Thyroid gland (tissue), 4 donors: ENCODE results near the gene ASPHD1. TPM values are rescaled to one million over a fixed set of nuclear protein-coding genes. Genes with fewer than 3 reads are reported as not detected.
"Not testable (repeated sequence)": the region's sequence is repeated elsewhere in the genome, so short reads cannot be mapped to it uniquely, and the experiment has no call there.

Experiments
- DNase-seq, 2 donors: peaks; one replicate each; pipeline ENCODE4 v3.0.0-alpha.2; 2019
- H3K27ac ChIP-seq, 3 donors: fragments of 200-600 bp; sonication (generic); 1 replicate in 2 of 3; 2 replicates in 1 of 3; pipeline ENCODE4 v1.5.1; 2016 to 2019; ENCODE audit warnings: mild to moderate bottlenecking in 1 of 3, moderate library complexity in 1 of 3
- H3K27me3 ChIP-seq: fragments of 200-600 bp; sonication (generic); one replicate; pipeline ENCODE4 v1.5.1; 2019
- H3K36me3 ChIP-seq, 2 donors: fragments of 200-600 bp; sonication (generic); one replicate each; pipeline ENCODE4 v1.5.1; 2016 to 2019
- H3K4me1 ChIP-seq, 2 donors: fragments of 200-600 bp; sonication (generic); one replicate each; pipeline ENCODE4 v1.5.1; 2017 to 2019
- H3K4me3 ChIP-seq, 3 donors: fragments of 200-600 bp; sonication (generic); replicated peaks in 1 of 3; 1 replicate in 2 of 3; 2 replicates in 1 of 3; pipeline ENCODE4 v1.5.1; 2016; ENCODE audit warnings: mild to moderate bottlenecking in 1 of 3
- H3K9me3 ChIP-seq: fragments of 200-600 bp; sonication (generic); one replicate; pipeline ENCODE4 v1.5.1; 2017
- POLR2A ChIP-seq, 2 donors: fragments of 450-650 bp; IDR thresholded peaks; one replicate each; pipeline ENCODE4 v1.6.1; 2017; ENCODE audit warnings: antibody characterized with exemption in 2 of 2, mild to moderate bottlenecking in 2 of 2, moderate library complexity in 1 of 2
- WGBS, 2 donors: methylation state at CpG; one replicate each; pipeline ENCODE4 v1.1.5; 2017; 5-methylcytosine and 5-hydroxymethylcytosine counted together
- intact Hi-C: fragments of 100-400 bp; cut with DNase I; formaldehyde crosslinking; loops from one replicate; pipeline ENCODE4 v1.15.1; 2023
- total RNA-seq, 4 donors: library from RNA; depleted of rRNA; stranded (reverse); fragments of >200 nt; gene quantifications; one replicate each; pipeline ENCODE4 v1.2.3, GENCODE V29; 2016
- TF ChIP-seq, protein P1 (sequence below), 6 experiments: fragments of 200-600 bp in 3 of 6; fragments of 450-650 bp in 3 of 6; sonication (generic) in 3 of 6; IDR thresholded peaks; one replicate each; pipeline ENCODE4 v1.5.1; 2016 to 2019; ENCODE audit warnings: antibody characterized with exemption in 6 of 6, mild to moderate bottlenecking in 2 of 6, inconsistent platforms in 1 of 6, moderate library complexity in 1 of 6

Gene ASPHD1
- total RNA-seq, 4 donors from 2014 or later, result not detected

DNA sequence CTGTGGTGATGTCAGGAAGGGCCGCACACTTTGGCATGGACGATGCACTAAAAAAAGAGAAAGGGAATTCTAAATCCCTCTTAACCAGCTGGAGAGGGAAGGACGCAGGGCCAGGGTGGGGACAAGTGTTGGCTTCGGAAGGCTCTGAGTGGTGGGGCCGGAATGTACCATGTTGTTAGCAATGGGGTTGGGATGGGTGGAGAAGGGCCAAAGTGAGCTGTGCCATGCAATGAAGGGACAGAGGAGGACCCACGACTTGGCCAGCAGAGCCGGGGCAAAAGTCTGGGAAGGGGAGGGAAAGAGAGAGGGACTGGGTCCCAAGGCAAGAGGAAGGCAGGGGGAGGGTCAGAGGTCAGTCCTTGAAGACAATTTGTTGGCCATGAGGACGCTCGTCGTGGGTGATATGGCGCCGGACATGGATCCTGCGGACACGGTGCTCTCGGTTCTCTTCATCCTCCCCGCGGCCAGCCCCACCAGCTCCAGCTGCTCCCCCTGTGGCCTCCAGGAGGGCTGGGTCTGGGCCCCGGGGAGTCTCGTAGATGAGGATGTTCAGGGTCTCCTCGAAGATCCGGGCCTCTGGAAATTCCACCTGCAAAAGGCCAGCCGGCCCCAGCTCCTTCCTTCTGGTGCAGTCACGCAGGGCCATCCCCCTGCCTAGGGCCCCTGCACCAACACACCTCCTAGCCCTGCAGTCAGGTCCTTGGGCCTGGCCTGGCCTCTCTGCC lies 6.4 kb downstream of the ASPHD1 start:
- Histone ChIP-seq H3K4me3 (no peak overlapping the region), H3K9me3 (no peaks in the 10 kb centered on the region), H3K27me3 (no peaks in the 10 kb centered on the region), H3K27ac (no peak overlapping the region), H3K4me1 (no peaks in the 10 kb centered on the region), H3K36me3 (no peaks in the 10 kb centered on the region)
- no peak for TF ChIP-seq POLR2A (IDR thresholded peaks at IDR 0.05)
- intact Hi-C loops, result no loop called here
- no peak for DNase-seq
- 76 to 77% methylated on average over 21 to 23 of the region's 23 CpGs for WGBS, 2 donors

DNA sequence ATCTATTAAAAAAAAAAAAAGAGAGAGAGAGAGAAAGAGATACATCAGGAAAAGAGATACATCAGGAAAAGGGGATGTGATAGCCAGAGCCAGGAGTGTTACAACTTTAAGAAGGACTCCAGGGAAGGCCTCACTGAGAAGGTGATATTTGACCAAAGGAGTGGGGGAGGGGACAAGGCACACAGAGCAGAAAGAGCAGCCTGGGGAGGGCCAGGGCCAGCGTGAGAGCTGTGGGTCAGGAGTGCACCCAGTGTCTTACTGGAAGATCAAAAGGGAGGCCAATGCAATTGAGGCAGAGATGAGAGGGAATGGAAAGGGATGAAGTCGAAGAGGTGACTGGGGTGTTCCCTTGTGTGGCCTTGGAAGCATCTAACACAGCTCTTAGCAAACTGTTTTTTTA lies 7.7 kb downstream of the ASPHD1 start:
- intact Hi-C loops, result no loop called here

DNA sequence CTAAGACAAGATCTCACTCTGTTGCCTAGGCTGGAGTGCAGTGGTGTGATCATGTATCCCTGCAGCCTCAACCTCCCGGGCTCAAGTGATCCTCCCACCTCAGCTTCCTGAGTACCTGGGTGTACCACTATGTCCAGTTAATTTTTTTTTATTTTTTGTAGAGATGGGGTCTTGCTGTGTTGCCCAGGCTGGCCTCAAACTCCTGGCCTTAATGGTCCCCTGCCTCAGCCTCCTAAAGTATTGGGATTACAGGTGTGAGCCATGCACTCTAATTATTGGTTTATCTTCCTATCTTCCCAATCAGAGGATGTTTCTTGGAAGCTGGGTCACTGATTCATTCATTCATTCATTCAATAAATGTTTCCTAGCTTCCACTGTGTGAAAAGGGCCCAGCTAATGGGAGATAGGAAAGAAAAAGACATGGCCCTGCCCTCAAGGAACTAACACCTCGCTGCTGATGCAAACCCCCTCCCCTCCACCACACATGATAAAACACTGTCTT lies 8.5 kb downstream of the ASPHD1 start:
- no peaks in the 10 kb centered on the region for H3K36me3 ChIP-seq
- 81 to 89% methylated on average over 2 of the region's 2 CpGs for WGBS, 2 donors
- H3K4me3 ChIP-seq, result no peak overlapping the region
- H3K9me3 ChIP-seq, result no peaks in the 10 kb centered on the region
- no peak for DNase-seq
- no peaks in the 10 kb centered on the region for H3K27me3 ChIP-seq
- no peak for TF ChIP-seq POLR2A (IDR thresholded peaks at IDR 0.05)
- TF ChIP-seq, protein P1, sequence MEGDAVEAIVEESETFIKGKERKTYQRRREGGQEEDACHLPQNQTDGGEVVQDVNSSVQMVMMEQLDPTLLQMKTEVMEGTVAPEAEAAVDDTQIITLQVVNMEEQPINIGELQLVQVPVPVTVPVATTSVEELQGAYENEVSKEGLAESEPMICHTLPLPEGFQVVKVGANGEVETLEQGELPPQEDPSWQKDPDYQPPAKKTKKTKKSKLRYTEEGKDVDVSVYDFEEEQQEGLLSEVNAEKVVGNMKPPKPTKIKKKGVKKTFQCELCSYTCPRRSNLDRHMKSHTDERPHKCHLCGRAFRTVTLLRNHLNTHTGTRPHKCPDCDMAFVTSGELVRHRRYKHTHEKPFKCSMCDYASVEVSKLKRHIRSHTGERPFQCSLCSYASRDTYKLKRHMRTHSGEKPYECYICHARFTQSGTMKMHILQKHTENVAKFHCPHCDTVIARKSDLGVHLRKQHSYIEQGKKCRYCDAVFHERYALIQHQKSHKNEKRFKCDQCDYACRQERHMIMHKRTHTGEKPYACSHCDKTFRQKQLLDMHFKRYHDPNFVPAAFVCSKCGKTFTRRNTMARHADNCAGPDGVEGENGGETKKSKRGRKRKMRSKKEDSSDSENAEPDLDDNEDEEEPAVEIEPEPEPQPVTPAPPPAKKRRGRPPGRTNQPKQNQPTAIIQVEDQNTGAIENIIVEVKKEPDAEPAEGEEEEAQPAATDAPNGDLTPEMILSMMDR (IDR thresholded peaks at IDR 0.05), result no peak
- no peak overlapping the region for H3K27ac ChIP-seq
- no peaks in the 10 kb centered on the region for H3K4me1 ChIP-seq
- intact Hi-C loops, result no loop called here

More for the DNA sequence above, 7.7 kb downstream of the ASPHD1 start:
- no peak overlapping the region for H3K27ac ChIP-seq
- 72 to 80% methylated on average over 2 of the region's 2 CpGs for WGBS, 2 donors
- H3K4me3 ChIP-seq, result no peak overlapping the region
- H3K9me3 ChIP-seq, result no peaks in the 10 kb centered on the region
- no peak for DNase-seq
- TF ChIP-seq, protein P1 (IDR thresholded peaks at IDR 0.05), result no peak
- H3K4me1 ChIP-seq, result no peaks in the 10 kb centered on the region
- H3K36me3 ChIP-seq, result no peaks in the 10 kb centered on the region
- H3K27me3 ChIP-seq, result no peaks in the 10 kb centered on the region

DNA sequence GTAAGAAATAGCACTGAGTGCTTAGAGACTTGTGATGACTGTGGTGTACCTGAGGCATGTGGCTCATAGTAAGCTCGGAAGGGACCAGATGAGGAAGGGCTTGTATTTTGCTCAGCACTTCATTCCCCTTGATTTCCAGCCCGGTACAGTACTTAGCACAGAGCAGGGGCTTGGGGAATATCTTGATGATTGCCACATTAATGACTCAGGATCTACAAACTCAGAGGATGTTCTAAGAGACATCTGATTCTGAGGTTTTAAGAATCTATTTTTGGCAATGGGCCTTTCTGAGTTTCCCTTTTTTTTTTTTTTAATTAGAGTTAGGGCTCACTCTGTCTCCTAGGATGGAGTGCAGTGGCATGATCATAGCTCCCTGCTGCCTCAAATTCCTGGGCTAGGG lies 9.1 kb downstream of the ASPHD1 start:
- no peaks in the 10 kb centered on the region for H3K36me3 ChIP-seq
- no peak overlapping the region for H3K27ac ChIP-seq

DNA sequence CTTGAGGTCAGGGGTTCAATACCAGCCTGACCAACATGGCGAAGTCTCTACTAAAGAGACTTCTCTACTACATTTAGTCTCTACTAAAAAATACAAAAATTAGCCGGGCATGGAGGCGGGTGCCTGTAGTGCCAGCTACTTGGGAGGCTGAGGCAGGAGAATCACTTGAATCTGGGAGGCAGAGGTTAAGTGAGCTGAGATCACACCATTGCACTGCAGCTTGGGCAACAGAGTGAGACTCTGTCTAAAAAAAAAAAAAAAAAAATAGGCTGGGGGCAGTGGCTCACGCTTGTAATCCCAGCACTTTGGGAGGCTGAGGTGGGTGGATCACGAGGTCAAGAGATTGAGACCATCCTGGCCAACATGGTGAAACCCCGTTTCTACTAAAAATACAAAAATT lies 9.6 kb downstream of the ASPHD1 start:
- not testable (repeated sequence) for H3K27ac ChIP-seq

More for the DNA sequence above, 9.1 kb downstream of the ASPHD1 start:
- no peak for TF ChIP-seq POLR2A (IDR thresholded peaks at IDR 0.05)
- TF ChIP-seq, protein P1 (IDR thresholded peaks at IDR 0.05), result no peak
- no peak for DNase-seq
- Histone ChIP-seq H3K9me3 (no peaks in the 10 kb centered on the region), H3K4me1 (no peaks in the 10 kb centered on the region), H3K4me3 (no peak overlapping the region), H3K27me3 (no peaks in the 10 kb centered on the region)
- intact Hi-C loops, result no loop called here
- 76 to 78% methylated on average over 2 of the region's 2 CpGs for WGBS, 2 donors

DNA sequence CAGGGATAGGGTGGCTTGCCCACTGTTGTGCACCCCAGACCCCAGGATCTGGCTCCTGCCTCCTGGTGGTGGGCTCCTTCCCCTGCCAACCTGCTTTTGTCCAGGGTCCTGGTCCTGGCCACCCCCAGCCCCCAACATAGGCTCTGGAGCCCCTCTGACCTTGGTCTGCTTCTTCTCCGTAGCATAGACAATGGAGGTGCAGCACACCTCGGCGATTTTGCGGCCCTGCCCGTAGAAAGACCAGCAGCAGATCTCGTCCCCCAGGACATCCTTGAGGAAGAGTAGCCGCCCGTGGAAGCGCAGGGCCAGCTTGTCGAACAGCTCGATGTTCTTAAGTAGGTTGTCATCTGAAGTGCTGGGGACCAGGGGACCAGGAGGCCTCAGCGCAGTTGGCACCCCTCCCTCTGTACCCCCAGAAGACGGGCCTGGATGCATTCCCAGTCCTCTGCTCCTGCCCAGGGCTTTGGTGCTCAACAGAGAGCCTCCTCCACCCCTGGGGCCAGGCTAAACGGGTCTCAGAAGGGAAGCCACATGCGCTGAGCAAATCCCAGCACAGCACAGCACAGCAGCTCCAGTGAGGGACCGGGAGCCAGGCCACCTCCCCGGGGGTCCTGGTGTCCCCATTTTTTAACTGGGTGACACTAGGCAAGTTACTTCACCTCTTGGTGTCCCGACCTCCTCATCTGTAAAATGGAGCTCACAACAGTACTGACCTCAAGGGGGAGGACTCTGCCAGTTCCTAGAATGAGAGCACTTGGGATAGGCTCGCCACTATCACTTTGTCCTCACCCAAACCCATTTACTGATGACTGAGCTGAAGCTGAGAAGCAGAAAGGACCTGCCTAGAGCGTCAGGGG lies 10.8 kb downstream of the ASPHD1 start:
- DNase-seq, result no peak
- Histone ChIP-seq H3K27me3 (no peaks in the 10 kb centered on the region), H3K27ac (no peak overlapping the region), H3K9me3 (no peaks in the 10 kb centered on the region), H3K36me3 (no peaks in the 10 kb centered on the region), H3K4me3 (no peak overlapping the region), H3K4me1 (no peaks in the 10 kb centered on the region)
- WGBS, 2 donors, result 73 to 88% methylated on average over 13 to 19 of the region's 20 CpGs
- TF ChIP-seq POLR2A (IDR thresholded peaks at IDR 0.05), result no peak
- TF ChIP-seq, protein P1 (IDR thresholded peaks at IDR 0.05), result no peak
- intact Hi-C loops, result no loop called here

More for the DNA sequence above, 9.6 kb downstream of the ASPHD1 start:
- H3K4me3 ChIP-seq, intact Hi-C loops, H3K9me3 ChIP-seq, DNase-seq, H3K4me1 ChIP-seq, H3K27me3 ChIP-seq, H3K36me3 ChIP-seq: not testable (repeated sequence)
- WGBS, 2 donors, result 78 to 82% methylated on average over 6 of the region's 6 CpGs
